ENCODE measurements around the gene MESP2.
A peak's percentile ranks its signal among the peaks of the same experiment; 100 is the strongest.

The MESP2 gene

GRCh38 chr15:89814112-89814742 is 38.1 kb downstream of the MESP2 start:
- Histone ChIP-seq H3K27ac (replicated peaks) (peak overlapping the region; percentile 98), H3K4me3 (replicated peaks; ENCODE audit: insufficient read depth, low read length) (peak overlapping the region; percentile 82), H3K27me3 (ENCODE audit: insufficient read depth, poor library complexity, severe bottlenecking) (no peaks in the 10 kb centered on the region)
- peak in 1 of 2 experiments; percentile 60 for DNase-seq (ENCODE audit: low read depth in 1 of 2, low spot score in 1 of 2)
- peak; percentile 61; the same call in 1 of the 2 replicates for TF ChIP-seq SPI1 (IDR thresholded peaks at IDR 0.05; ENCODE audit: borderline replicate concordance, low read depth)
- TF ChIP-seq REST (IDR thresholded peaks at IDR 0.05; ENCODE audit: insufficient replicate concordance, low read depth), result no peak
- no peak for TF ChIP-seq POLR2AphosphoS5 (IDR thresholded peaks at IDR 0.05; ENCODE audit: low read depth)
- TF ChIP-seq GABPA (IDR thresholded peaks at IDR 0.05; ENCODE audit: low read depth), result no peak
- TF ChIP-seq CTCF (IDR thresholded peaks at IDR 0.05; ENCODE audit: insufficient read depth, low read length), result no peak

DNA sequence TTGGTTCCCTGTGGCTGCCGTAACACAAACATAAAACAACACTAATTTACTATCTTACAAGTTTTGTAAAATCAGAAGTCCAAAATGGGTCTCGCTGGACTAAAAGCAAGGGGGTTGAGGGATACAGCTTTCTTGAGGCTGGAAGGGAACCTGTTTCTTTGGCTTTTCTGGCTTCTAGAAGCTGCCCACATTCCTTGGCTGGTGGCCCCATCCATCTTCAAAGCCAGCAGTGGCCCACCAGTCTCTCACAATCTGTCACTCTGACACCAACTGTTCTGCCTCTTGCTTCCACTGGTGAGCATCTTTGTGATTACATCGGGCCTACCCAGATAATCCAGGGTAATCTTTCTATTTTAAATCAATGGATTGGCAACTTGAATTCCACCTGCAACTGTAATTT is 39.6 kb downstream of the MESP2 start:
- peak overlapping the region; percentile 98 for H3K27ac ChIP-seq (replicated peaks)
- TF ChIP-seq CTCF (IDR thresholded peaks at IDR 0.05; ENCODE audit: insufficient read depth, low read length) (no peak), SPI1 (IDR thresholded peaks at IDR 0.05; ENCODE audit: borderline replicate concordance, low read depth) (no peak), GABPA (IDR thresholded peaks at IDR 0.05; ENCODE audit: low read depth) (no peak), REST (IDR thresholded peaks at IDR 0.05; ENCODE audit: insufficient replicate concordance, low read depth) (no peak), POLR2AphosphoS5 (IDR thresholded peaks at IDR 0.05; ENCODE audit: low read depth) (no peak)
- H3K27me3 ChIP-seq (ENCODE audit: insufficient read depth, poor library complexity, severe bottlenecking), result no peaks in the 10 kb centered on the region

DNA sequence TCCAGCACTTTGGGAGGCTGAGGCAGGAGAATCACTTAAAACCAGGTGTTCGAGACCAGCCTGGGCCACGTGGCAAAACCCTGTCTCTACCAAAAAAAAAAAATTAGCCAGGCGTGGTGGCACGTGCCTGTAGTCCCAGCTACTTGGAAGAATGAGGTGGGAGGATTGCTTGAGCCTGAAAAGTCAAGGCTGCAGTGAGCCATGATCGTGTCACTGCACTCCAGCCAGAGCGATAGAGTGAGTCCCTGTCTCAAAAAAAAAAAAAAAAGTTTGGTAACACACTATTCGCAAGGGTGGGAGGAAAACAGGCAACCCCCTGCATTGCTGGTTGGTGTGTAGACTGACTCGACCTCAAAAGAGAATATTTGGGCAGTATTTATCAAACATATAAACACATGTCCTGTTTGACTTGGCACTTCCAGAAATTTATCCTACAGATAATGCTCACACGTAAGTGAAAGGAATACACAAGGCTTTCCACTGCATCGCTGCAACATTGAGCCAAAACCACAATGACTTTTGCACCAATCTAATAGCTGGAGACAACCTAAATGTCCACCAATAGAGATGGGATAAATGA is 41.7 kb downstream of the MESP2 start:
- no peak for DNase-seq (ENCODE audit: low read depth in 1 of 2, low spot score in 1 of 2)
- Histone ChIP-seq H3K27ac (replicated peaks) (0 out of 2 replicates have a peak overlapping the region, but pooled peaks have one; percentile 18), H3K27me3 (ENCODE audit: insufficient read depth, poor library complexity, severe bottlenecking) (no peaks in the 10 kb centered on the region), H3K4me3 (replicated peaks; ENCODE audit: insufficient read depth, low read length) (no peak overlapping the region)
- no peak for TF ChIP-seq SPI1 (IDR thresholded peaks at IDR 0.05; ENCODE audit: borderline replicate concordance, low read depth)
- no peak for TF ChIP-seq GABPA (IDR thresholded peaks at IDR 0.05; ENCODE audit: low read depth)
- no peak for TF ChIP-seq POLR2AphosphoS5 (IDR thresholded peaks at IDR 0.05; ENCODE audit: low read depth)
- no peak for TF ChIP-seq CTCF (IDR thresholded peaks at IDR 0.05; ENCODE audit: insufficient read depth, low read length)
- TF ChIP-seq REST (IDR thresholded peaks at IDR 0.05; ENCODE audit: insufficient replicate concordance, low read depth), result no peak

More for the DNA sequence above, 39.6 kb downstream of the MESP2 start:
- DNase-seq (ENCODE audit: low read depth in 1 of 2, low spot score in 1 of 2), result no peak
- H3K4me3 ChIP-seq (replicated peaks; ENCODE audit: insufficient read depth, low read length), result no peak overlapping the region
